ENCODE data around the gene HBZ. TPM values are rescaled to one million over a fixed set of nuclear protein-coding genes. Genes with fewer than 3 reads are reported as not detected.
A peak's percentile ranks its signal among the peaks of the same experiment; 100 is the strongest.
"Not testable (repeated sequence)": the region's sequence is repeated elsewhere in the genome, so short reads cannot be mapped to it uniquely, and the experiment has no call there.

HBZ gene
- 1 to 10 TPM in 4 of 5 donors, under 1 TPM in 1; 0.69 to 6.9 (median 4.8) TPM for polyA plus RNA-seq (ENCODE audit: insufficient read depth in 1 of 5, insufficient read length in 5 of 5, low replicate concordance in 1 of 5)
- long read RNA-seq, donor 1, transcript HBZ-201 (3 exons, 755 nt): major isoform, 10 of 10 reads
- long read RNA-seq, donor 1, partial matches to known transcripts: 0 of 10 reads
- long read RNA-seq, donor 1, other reads (novel, unspliced or antisense): 0 of 10 reads
- long read RNA-seq, donor 2: 0 reads
- long read RNA-seq, donor 3, transcript HBZ-201 (3 exons, 755 nt): major isoform, 22 of 22 reads
- long read RNA-seq, donor 3, partial matches to known transcripts: 0 of 22 reads
- long read RNA-seq, donor 3, other reads (novel, unspliced or antisense): 0 of 22 reads
- long read RNA-seq, donor 4, transcript HBZ-201 (3 exons, 755 nt): major isoform, 6 of 6 reads
- long read RNA-seq, donor 4, partial matches to known transcripts: 0 of 6 reads
- long read RNA-seq, donor 4, other reads (novel, unspliced or antisense): 0 of 6 reads
- long read RNA-seq, donor 5, transcript HBZ-201 (3 exons, 755 nt): major isoform, 7 of 7 reads
- long read RNA-seq, donor 5, partial matches to known transcripts: 0 of 7 reads
- long read RNA-seq, donor 5, other reads (novel, unspliced or antisense): 0 of 7 reads
- long read RNA-seq, donor 6, transcript HBZ-201 (3 exons, 755 nt): major isoform, 8 of 8 reads
- long read RNA-seq, donor 6, partial matches to known transcripts: 0 of 8 reads
- long read RNA-seq, donor 6, other reads (novel, unspliced or antisense): 0 of 8 reads
- long read RNA-seq, donor 7, transcript HBZ-201 (3 exons, 755 nt): major isoform, 5 of 5 reads
- long read RNA-seq, donor 7, partial matches to known transcripts: 0 of 5 reads
- long read RNA-seq, donor 7, other reads (novel, unspliced or antisense): 0 of 5 reads
- long read RNA-seq, donor 8, partial matches to known transcripts: 0 of 3 reads
- long read RNA-seq, donor 8, other reads (novel, unspliced or antisense): 0 of 3 reads

DNA sequence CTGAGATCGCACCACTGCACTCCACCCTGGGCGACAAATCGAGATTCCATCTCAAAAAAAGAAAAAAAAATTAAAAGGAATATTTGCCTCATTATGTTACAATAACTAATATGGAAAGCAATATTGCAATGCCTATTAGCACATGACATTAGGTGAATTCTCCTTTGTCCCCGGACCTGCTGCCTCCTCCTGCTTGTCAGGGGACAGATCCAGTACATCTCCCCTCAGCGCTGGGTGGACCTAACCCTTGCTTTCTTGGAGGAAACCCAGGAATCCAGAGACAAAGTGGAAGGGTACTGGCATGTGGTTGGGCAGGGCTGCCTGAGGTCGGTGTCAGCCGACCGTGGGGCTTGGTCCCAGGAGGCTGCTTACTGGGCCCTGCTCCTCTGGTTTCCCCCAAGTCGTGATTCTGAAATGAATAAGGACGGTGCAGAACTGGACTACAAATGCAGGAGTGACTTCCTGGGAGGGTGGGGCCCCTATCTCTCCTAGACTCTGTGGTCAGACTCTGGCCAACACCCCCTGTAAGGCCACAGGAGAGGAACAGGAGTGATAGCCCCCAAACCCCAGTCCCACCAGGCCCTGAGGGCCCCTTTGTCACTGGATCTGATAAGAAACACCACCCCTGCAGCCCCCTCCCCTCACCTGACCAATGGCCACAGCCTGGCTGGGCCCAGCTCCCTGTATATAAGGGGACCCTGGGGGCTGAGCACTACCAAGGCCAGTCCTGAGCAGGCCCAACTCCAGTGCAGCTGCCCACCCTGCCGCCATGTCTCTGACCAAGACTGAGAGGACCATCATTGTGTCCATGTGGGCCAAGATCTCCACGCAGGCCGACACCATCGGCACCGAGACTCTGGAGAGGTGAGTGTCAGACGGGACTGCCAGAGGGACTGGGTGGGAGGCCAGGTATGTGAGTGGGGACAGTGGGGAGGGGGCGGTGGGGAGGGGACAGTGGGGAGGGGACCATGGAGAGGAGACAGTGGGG lies at the start of gene HBZ:
TSS of gene HBZ (plus strand) at position 504 of the 988 bp plus-strand sequence. CDS start at position 770, 266 bp downstream.
- no peak for DNase-seq

DNA sequence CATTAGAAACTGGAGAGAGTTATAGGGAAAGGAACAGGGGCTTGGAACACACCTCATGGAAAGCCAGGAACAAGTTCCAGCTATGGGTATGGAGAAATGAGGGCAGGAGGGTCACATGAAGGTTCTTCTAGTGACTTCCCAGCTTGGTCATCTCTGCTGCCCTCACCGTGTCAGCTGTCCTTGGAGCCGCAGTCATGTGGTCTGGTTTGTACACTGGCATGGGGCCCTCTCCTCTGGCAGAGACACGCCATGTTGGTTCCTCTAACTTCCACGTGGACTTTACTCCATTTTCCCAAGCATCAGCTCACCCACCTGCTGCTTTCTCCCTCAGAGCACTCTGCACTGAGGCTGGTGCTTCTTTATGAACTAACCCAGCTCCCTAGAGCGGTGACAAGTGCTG lies 48.1 kb upstream of the HBZ start:
- DNase-seq: no peak

DNA sequence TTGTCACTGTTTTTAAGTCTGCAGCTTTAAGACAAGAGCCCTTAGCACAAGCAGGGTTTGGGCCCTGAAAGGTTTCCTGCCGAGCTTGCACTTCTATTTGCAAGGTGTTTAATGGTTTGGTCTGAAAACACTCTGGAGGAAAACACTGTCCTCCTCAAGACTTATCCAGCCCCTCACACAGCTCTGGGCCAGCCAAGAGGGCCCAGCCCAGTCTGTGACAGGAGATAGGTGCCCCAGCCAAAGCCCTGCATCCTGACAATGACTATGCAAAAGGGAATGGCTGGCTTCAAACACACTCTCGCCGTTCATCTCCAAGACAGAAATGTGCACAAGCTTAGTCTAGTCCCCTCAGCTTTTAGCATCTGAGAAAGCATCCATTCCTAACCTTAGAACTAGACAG lies 47.5 kb upstream of the HBZ start:
- DNase-seq: no peak

DNA sequence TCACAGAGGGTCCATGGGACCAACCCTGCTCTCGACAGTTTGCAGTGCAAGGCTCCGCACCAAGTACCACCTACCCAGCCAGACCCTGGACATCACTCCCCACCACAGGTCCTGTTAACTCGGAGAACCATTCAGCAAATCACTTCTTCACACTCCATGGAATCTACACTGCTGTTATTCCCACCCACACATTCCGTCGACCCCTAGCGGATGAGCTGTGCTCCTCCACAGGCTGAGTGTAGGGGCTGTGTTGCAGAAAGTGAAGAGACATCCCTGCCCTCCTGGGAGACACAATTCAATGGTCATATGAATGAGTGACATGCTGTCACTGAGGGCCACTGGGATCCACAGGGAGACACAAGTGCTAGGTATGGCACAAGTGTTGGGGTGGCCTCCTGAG lies 46.9 kb upstream of the HBZ start:
- DNase-seq: no peak

DNA sequence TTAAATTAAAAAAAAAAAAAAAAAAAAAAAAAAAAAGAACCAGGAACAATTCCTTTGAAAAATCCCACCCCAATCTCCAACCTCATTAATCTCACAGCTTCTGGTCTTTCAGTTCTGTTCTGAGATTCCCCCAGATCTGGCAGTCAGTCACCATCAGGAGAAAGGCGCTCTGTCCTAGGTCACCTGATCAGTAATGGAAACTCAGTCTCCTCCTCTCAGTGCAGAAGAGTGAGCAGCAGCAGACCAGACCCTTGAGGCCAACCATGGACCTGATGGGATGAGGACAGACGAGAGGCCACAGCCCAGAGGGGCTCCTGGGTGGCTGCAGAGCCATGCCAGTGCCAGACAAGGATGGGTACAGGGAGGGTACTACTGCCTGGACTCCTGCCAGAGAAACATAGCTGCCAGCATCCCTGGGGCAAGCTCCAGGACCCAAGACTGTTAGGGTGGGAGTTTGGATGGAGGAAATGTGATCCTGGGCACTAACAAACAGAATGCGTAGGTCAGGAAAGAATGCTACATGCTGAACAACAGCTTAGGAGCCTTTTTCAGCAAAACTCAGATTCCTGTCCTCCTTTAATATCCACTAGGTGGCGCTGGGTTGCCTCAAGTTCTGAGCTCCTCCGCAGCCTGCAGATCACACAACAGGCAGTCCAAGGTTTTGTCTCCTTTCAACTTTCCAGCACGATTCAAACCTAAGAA lies 45.7 kb upstream of the HBZ start:
- peak; percentile 50 to 69 for DNase-seq

DNA sequence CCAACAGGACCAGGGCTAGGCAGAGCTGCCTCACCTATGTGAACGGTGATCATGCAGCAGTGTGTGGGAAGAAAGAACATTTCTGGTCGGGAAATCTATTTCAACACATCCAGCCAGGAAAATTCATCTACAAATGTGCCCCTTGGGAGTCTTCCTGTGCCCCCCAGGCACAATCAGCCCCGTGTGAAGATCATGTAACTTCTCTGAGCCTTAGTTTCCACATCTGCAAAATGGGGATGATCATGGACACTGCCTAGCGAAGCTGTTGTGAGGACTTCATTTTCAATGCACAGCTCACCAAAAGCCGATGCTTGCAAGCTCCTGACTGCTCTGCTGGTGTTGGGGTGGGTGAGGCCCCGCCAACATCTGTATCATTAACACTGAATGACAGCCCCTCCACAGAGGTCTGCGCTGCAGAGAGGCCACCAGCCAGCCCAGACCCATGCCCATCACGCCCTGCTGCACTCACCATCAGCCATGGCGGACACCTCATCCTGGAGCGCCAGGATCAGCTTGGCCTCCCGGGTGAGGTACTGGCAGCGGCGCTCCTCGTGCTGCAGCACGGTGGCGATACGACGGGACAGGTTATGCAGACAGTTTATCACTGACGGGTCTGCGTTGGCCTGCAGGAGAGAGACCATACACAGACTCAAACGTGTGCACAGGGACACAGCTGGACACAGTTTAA lies 40.1 kb upstream of the HBZ start:
- DNase-seq: no peak

DNA sequence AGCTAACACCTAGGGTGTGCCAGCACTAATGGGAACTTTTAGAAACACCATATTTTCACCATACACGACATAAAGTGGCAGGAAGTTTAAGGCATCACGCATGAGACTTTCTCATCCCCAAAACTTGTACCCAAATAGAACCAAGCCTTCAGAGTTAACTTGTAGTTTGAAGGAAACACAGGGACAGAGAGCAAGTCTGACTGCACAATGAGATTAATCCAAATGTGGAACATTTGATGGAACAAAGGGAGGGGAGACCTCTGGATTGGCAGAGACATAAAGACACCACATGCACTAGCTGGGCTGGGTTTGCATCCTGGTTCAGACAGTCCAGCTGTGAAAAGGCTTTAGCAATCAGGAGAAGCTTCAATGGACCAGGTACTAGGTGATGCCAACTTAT lies 38.1 kb upstream of the HBZ start:
- DNase-seq: no peak

DNA sequence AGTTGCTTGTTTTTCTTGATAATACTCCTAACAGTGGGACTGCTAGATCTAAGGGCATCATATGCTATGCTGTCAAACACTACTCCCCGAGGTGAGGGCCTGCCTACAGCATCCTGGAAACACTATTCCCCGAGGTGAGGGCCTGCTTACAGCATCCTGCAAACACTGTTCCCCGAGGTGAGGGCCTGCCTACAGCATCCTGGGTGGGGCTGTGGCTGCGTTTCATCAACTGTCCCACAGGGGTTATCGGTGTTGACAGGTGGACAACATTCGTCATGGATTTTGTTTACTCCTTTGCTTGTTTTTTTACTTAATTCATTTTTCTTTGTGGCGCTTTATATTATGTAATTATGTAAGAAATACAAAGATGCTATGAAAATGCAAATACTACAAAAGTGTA lies 36.4 kb upstream of the HBZ start:
- no peak for DNase-seq

DNA sequence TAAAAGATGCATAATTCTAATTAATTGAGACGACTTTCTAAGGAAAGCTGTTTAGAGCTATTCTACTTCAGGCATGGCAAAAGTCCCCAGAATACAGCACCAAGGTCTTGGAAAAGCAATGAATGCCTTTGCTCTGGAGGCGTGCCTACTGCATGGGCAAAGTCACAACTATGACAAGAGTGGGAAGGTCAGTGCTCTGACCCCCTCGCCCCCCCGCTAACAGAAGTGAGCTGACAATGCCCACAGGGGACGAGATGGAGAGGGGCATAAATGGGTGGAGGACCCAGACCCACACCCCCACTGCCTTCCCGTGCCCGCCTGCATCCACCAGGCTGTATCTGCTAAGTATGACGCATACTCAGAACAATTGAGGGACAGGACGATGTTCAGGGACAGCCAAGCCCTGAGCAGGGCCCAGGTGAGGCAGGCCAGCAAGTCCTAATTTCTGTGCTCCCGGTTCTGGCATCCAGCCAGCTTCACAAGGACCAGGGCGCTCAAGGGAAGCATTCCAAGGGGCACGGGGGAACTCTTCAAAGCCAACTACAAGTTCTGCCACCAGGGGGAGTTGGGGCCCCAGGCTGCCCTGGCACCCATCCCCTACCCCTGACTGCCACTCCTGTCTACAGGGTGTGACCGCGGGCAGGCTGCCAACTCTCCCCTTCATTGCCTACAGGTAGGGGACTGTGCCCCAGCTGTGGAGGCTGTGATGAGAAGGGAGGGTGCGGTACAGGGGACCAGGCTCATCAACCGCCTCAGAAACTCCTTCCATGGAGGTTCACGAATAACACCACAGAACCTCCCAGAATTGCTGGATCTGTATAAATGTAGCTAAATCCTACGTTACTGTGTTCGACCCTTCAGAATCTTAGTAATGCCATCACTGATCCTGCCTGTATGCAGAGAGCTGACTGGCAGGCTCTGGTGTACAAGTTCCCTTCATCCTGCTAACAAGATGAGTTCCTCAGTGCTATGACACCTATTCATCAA lies 34.8 kb upstream of the HBZ start:
- DNase-seq: peak; percentile 62 to 64

DNA sequence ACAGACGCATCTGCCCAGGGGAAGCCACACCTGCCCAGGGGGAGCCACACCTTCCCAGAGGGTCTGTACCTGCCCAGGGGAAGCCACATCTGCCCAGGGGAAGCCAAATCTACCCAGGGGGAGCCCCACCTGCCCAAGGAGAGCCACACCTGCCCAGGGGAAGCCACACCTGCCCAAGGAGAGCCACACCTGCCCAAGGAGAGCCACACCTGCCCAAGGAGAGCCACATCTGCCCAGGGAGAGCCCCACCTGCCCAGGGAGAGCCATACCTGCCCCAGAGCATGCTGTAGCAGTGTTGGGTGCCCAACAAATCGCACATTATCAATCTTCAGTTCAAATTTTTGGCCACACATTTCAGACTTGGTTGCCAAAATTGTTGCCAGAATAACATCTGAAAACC lies 33.6 kb upstream of the HBZ start:
- no peak for DNase-seq

DNA sequence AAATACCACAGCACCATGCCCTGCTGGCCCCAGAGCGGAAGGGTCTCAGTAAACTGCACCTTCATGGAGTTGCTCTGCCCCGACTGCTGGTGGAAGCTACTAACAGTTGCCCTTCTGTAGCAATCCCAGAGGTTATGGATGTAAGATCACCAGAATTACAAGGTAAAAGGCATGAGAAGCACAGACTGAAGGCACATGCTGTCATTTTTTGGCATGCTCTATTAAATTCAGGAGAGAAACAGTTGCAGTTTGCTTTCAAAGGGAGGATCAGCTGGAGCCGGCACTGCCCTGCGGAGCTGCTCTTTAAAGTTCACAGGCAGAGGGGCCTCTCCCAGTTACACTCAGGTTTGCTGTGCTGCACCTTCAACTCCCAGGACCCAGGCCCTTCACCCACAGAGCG lies 33.1 kb upstream of the HBZ start:
- DNase-seq: no peak

DNA sequence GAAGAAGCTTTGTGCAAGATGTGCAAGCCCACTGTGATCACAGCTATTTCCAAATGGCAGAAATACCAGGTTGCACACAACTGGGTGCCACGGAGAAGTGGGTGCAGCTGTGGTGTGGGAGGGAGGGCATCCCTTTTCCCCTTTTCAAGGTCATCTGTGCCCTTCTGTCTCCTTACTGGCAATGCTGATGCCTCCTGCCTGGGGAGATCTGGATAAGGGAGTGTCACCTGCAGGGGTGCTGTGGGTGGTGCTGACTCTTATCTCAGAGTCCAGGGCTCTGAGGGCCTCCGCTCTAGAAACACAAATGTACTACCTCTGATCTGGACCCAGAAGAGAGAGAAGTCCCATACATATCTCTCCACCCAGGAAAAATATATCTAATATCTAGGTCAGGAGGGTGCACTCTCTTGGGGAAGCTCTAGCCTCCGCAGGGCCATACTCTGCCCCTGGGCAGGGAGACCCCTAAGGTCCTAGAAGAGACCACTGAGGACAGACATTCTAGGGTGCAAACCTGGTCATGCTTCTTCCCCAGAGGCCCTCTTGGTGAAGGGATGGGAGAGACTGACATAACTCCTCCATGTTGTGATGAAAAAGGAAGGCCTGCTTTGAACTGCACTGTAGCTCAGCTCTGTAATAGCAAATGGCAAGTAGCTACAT lies 32.5 kb upstream of the HBZ start:
- no peak for DNase-seq

DNA sequence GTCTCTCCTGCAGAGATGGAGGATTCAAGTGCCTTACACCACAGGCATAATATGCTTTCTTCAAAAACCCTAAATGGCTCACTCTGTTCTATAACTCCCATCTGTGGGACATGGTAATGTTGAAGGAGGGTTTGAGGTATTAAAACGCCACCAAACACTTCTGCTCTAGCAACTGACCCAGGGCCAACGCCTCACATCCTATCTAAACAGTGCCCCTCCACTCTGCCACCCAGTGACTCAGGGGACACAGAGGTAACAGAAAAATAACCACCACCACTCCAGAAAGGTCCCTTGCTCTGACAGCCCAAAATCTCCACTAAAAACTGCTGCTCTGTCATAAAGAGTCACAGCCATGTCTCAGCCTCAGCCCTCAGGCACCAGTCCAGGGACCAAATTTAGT lies 31.7 kb upstream of the HBZ start:
- no peak for DNase-seq

DNA sequence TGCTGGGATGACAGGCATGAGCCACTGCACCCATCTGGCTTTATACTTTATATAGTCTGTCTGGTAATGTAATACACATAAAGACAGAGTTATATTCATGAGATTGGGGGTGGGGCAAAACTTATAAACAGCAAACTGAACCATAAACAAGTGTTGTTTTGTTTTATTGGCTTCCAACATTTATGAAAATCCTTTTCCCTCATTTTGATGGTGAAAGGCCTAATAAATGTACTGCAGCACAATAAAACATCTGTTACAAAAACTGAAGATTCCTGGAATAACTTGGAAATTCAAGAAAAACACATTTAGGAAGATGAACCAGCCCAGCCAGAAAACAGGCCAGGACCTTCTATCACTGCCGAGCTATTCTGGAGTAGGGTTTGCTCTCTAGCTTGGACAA lies 30.1 kb upstream of the HBZ start:
- no peak for DNase-seq

DNA sequence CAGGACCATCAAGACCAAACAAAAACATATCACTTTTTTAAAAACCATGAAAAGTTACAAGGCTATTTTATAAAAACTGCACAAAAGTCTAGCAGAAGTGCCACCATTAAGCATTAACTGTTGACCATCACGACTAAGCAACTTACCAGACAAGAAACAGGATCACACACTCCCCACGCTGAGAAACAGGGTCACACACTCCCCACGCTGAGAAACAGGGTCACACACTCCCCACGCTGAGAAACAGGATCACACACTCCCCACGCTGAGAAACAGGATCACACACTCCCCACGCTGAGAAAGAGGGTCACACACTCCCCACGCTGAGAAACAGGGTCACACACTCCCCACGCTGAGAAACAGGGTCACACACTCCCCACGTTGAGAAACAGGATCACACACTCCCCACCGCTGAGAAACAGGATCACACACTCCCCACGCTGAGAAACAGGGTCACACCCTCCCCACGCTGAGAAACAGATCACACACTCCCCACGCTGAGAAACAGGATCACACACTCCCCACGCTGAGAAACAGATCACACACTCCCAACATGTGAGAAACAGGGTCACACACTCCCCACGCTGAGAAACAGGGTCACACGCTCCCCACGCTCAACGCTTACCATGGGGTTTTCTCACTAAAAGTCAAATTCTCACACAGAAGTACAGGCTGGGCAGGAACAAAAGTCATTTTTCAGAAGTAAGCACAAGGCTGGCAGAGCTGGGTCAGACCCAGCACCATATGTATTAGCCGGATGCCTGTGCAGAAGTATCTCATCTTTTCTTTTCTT lies 28.7 kb upstream of the HBZ start:
- not testable (repeated sequence) for DNase-seq

DNA sequence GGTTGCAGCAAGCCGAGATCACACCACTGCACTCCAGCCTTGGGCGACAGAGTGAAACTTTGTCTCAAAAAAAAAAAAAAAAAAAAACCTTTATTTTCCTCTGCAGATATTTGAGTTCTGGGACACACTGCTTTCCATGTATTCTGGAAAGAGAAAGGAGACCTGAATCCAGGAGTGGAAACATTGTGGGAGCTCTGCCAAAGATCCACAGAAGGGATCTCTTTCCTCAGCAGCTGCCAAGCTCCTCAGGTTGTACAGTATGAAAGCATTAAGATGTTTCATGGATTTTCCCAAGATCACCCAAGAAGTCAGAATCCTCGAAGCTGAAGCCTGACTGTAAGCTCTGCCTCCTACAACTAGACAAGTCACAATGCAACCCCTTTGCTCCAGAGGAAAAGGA lies 27.4 kb upstream of the HBZ start:
- DNase-seq: no peak

DNA sequence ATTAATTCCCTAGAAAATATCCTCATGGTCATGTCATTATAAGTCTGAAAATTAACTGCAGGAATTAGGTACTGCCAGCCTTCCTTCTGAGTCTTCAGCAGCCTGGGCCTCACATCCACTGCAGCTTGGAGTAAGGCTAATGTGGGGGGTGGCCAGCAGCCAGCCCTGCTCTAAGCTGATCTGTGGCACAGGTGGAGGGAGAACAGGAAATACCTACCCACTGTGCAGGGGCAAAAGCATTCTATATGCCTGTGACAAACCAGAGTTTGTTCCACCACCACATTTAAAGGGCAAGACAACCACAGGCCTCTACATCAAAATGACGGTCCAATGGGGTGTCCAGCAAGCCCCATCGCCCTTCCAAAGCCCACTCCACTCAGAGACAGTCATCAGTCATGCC lies 23.4 kb upstream of the HBZ start:
- DNase-seq: no peak
